WTC11 (cell line): ENCODE data around the gene KCNIP1. TPM values are rescaled to one million over a fixed set of nuclear protein-coding genes. Genes with fewer than 3 reads are reported as not detected.
A peak's percentile ranks its signal among the peaks of the same experiment; 100 is the strongest.

Source experiments
- ATAC-seq: fragments of 200-7000 bp; cut with Tn5 transposase; 2 replicates; pipeline ENCODE4 v1.10.0; 2021; ENCODE audit warnings: mild to moderate bottlenecking, moderate library complexity
- CTCF ChIA-PET: fragments of 300-600 bp; sonication (Branson Sonifier 250); formaldehyde crosslinking; loops from one replicate; lab custom pipeline; 2021; ENCODE audit warnings: antibody characterized with exemption; lab: Charles Lee
- POLR2A ChIA-PET: fragments of 350-600 bp; sonication (Branson Sonifier 250); formaldehyde crosslinking; loops from one replicate; lab custom pipeline; 2021; ENCODE audit warnings: antibody characterized with exemption; lab: Charles Lee
- DNase-seq: peaks from one replicate; pipeline ENCODE4 v3.0.0; 2021; ENCODE audit warnings: low spot score
- H3K27ac Mint-ChIP-seq: 2 replicates; pipeline ENCODE4 v1.8.0; 2021; ENCODE audit warnings: mixed read lengths
- H3K27me3 Mint-ChIP-seq: 2 replicates; pipeline ENCODE4 v1.8.0; 2021; ENCODE audit warnings: low read depth, mild to moderate bottlenecking, moderate library complexity, mixed read lengths
- H3K36me3 Mint-ChIP-seq: 2 replicates; pipeline ENCODE4 v1.8.0; 2021; ENCODE audit warnings: mixed read lengths
- H3K4me1 Mint-ChIP-seq: 2 replicates; pipeline ENCODE4 v1.8.0; 2022; ENCODE audit warnings: mixed read lengths
- H3K4me3 Mint-ChIP-seq: 2 replicates; pipeline ENCODE4 v1.8.0; 2021; ENCODE audit warnings: mild to moderate bottlenecking, moderate library complexity, mixed read lengths
- H3K9me3 Mint-ChIP-seq: 2 replicates; pipeline ENCODE4 v1.8.0; 2021; ENCODE audit warnings: mixed read lengths
- ARID4B ChIP-seq: sonication (generic); formaldehyde crosslinking; IDR thresholded peaks from 2 replicates; pipeline ENCODE4 v1.8.0; 2023; ENCODE audit warnings: missing genetic modification reagents, mild to moderate bottlenecking, borderline replicate concordance
- ATF1 ChIP-seq: sonication (generic); formaldehyde crosslinking; IDR thresholded peaks from 2 replicates; pipeline ENCODE4 v1.8.1; 2023; ENCODE audit warnings: mild to moderate bottlenecking, moderate library complexity, missing genetic modification reagents
- ATF3 ChIP-seq: sonication (generic); formaldehyde crosslinking; conservative IDR thresholded peaks from 2 replicates; pipeline ENCODE4 v1.8.1; 2022; ENCODE audit warnings: mild to moderate bottlenecking, missing genetic modification reagents
- ATF6 ChIP-seq: sonication (generic); formaldehyde crosslinking; IDR thresholded peaks from 2 replicates; pipeline ENCODE4 v1.8.1; 2023; ENCODE audit warnings: mild to moderate bottlenecking, missing genetic modification reagents
- CBFB ChIP-seq: sonication (generic); formaldehyde crosslinking; IDR thresholded peaks from 2 replicates; pipeline ENCODE4 v1.8.1; 2022; ENCODE audit warnings: mild to moderate bottlenecking, low read depth, missing genetic modification reagents
- CREM ChIP-seq: sonication (generic); formaldehyde crosslinking; IDR thresholded peaks from 2 replicates; pipeline ENCODE4 v1.8.1; 2022; ENCODE audit warnings: mild to moderate bottlenecking, missing genetic modification reagents, moderate library complexity
- CTCF ChIP-seq: fragments of 200-600 bp; IDR thresholded peaks from 2 replicates; pipeline ENCODE4 v1.8.0; 2022; ENCODE audit warnings: antibody characterized with exemption
- E2F5 ChIP-seq: sonication (generic); formaldehyde crosslinking; IDR thresholded peaks from 2 replicates; pipeline ENCODE4 v1.8.1; 2022; ENCODE audit warnings: mild to moderate bottlenecking, moderate library complexity, missing genetic modification reagents
- ELF4 ChIP-seq: sonication (generic); formaldehyde crosslinking; IDR thresholded peaks from 2 replicates; pipeline ENCODE4 v1.8.1; 2022; ENCODE audit warnings: low read depth, mild to moderate bottlenecking, moderate library complexity, missing genetic modification reagents
- ETV6 ChIP-seq: sonication (generic); formaldehyde crosslinking; IDR thresholded peaks from 2 replicates; pipeline ENCODE4 v1.8.1; 2022; ENCODE audit warnings: mild to moderate bottlenecking, missing genetic modification reagents
- GABPB1 ChIP-seq: sonication (generic); formaldehyde crosslinking; IDR thresholded peaks from 2 replicates; pipeline ENCODE4 v1.8.1; 2023; ENCODE audit warnings: mild to moderate bottlenecking, missing genetic modification reagents
- HMGXB4 ChIP-seq: sonication (generic); formaldehyde crosslinking; IDR thresholded peaks from 2 replicates; pipeline ENCODE4 v1.8.1; 2023; ENCODE audit warnings: mild to moderate bottlenecking, moderate library complexity, missing genetic modification reagents
- RELA ChIP-seq: sonication (generic); formaldehyde crosslinking; IDR thresholded peaks from 2 replicates; pipeline ENCODE4 v1.8.1; 2022; ENCODE audit warnings: missing genetic modification reagents, mild to moderate bottlenecking, borderline replicate concordance
- RORB ChIP-seq: fragments of 250-450 bp; sonication (Bioruptor Pico); IDR thresholded peaks from 2 replicates; pipeline ENCODE4 v1.9.0; 2021; ENCODE audit warnings: mild to moderate bottlenecking
- ZBTB21 ChIP-seq: sonication (generic); formaldehyde crosslinking; IDR thresholded peaks from 2 replicates; pipeline ENCODE4 v1.8.1; 2023; ENCODE audit warnings: mild to moderate bottlenecking, missing genetic modification reagents, borderline replicate concordance
- ZNF121 ChIP-seq: sonication (generic); formaldehyde crosslinking; IDR thresholded peaks from 2 replicates; pipeline ENCODE4 v1.8.0; 2023; ENCODE audit warnings: missing genetic modification reagents
- ZNF423 ChIP-seq: fragments of 250-450 bp; sonication (Bioruptor Pico); IDR thresholded peaks from 2 replicates; pipeline ENCODE4 v2.1.2; 2022; ENCODE audit warnings: mild to moderate bottlenecking, moderate library complexity
- ZNF425 ChIP-seq: fragments of 250-450 bp; sonication (Bioruptor Pico); conservative IDR thresholded peaks from 2 replicates; pipeline ENCODE4 v1.9.0; 2021; ENCODE audit warnings: mild to moderate bottlenecking
- total RNA-seq: library from RNA; stranded (reverse); gene quantifications from 3 replicates; pipeline ENCODE4 v1.2.3, GENCODE V29; 2021

The KCNIP1 gene
- total RNA-seq, 1 experiment from 2014 or later, result 0.59 TPM

GRCh38 chr5:170576602-170577535 is 73.0 kb downstream of the KCNIP1 start (continued):
- no peak for TF ChIP-seq ARID4B (CRISPR knock-in tag)
- TF ChIP-seq, all 79 proteins: peak for 0

- H3K4me3 Mint-ChIP-seq, result no peak overlapping the region
- no peaks in the 10 kb centered on the region; the same call in 1 of the 2 replicates for H3K4me1 Mint-ChIP-seq
- ChIA-PET CTCF (interaction anchor here (1.0 to 1.4 kb wide), 2 partner anchors 27 to 52 kb away, joined by 3 read pairs; no protein-coding TSS in a partner anchor), POLR2A (no interaction called here)
- H3K27me3 Mint-ChIP-seq, result no peaks in the 10 kb centered on the region
- TF ChIP-seq HMGXB4 (CRISPR knock-in tag), result no peak
- TF ChIP-seq CREM, result no peak
- no peak for TF ChIP-seq ELF4
- no peak for TF ChIP-seq CTCF
- TF ChIP-seq ATF3 (CRISPR knock-in tag), result no peak
- TF ChIP-seq ETV6 (CRISPR knock-in tag), result no peak
- TF ChIP-seq ZNF121 (CRISPR knock-in tag), result no peak
- no peak for TF ChIP-seq ATF6 (CRISPR knock-in tag)
- TF ChIP-seq CBFB (CRISPR knock-in tag), result no peak
- no peak for TF ChIP-seq ZNF423 (CRISPR knock-in tag)
- no peak for TF ChIP-seq E2F5 (CRISPR knock-in tag)
- TF ChIP-seq ATF1 (CRISPR knock-in tag), result no peak
- no peak for TF ChIP-seq GABPB1 (CRISPR knock-in tag)
- TF ChIP-seq ZNF425 (CRISPR knock-in tag), result no peak
- no peak for TF ChIP-seq RORB (CRISPR knock-in tag)
- TF ChIP-seq RELA, result no peak
- TF ChIP-seq ZBTB21, result no peak
- no peak overlapping the region for H3K27ac Mint-ChIP-seq
- peaks cover 32% of the 10 kb centered on the region for H3K9me3 Mint-ChIP-seq
- no peak for DNase-seq
- peak; percentile 34; the same call in 1 of the 2 replicates for ATAC-seq
- H3K36me3 Mint-ChIP-seq, result peaks cover 10% of the 10 kb centered on the region; the same call in 1 of the 2 replicates
Measured at GRCh38 chr5:170579601-170580000, 75.8 kb downstream of the KCNIP1 start.
